ENCODE data around the gene EPHA6.

The EPHA6 gene

DNA sequence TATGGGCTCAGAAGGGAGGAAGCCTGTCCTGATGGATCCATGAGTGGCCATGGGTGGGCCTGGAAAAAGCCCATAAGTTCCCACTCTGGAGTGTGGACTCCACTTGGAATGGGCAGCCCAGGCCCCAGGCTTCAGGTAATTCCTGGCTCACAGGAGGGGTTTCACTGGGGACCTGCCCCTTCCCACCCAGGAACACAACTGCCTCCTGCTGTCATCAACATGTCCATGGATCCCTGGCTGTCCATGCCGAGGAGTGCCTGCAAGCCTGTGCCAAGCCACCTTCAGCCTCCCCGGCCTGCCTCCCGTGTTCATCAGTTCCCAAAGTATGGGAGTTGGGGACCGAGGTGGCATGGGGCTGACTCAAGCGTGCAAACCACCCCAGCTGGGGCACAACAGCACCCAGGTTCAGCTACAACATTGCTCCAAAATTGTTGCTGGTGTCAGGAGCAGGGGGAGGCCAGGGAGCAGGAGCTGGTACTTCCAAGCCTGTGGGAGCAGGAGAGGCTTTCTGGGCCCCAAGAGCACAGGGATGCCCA, 479.3 kb downstream of the EPHA6 start:
- H3K9me3 ChIP-seq (ENCODE audit: control insufficient read depth, low read length), result no peaks in the 10 kb centered on the region
- DNase-seq, result no peak
- H3K4me1 ChIP-seq (ENCODE audit: control insufficient read depth, insufficient read depth, low read length, poor library complexity, severe bottlenecking), result no peaks in the 10 kb centered on the region
- H3K36me3 ChIP-seq (ENCODE audit: control insufficient read depth, insufficient read depth, low read length), result no peaks in the 10 kb centered on the region
- H3K4me3 ChIP-seq (ENCODE audit: insufficient read depth, low read depth, low read length, poor library complexity, severe bottlenecking), result no peak overlapping the region
- no peak overlapping the region for H3K27ac ChIP-seq (ENCODE audit: insufficient read depth, low read length, poor library complexity, severe bottlenecking)
- H3K27me3 ChIP-seq (replicated peaks; ENCODE audit: control insufficient read depth, insufficient read depth, low read length, poor library complexity, severe bottlenecking), result no peaks in the 10 kb centered on the region

- Histone ChIP-seq H3K27me3 (replicated peaks; ENCODE audit: control insufficient read depth, insufficient read depth, low read length, poor library complexity, severe bottlenecking) (no peaks in the 10 kb centered on the region), H3K9me3 (ENCODE audit: control insufficient read depth, low read length) (no peaks in the 10 kb centered on the region), H3K4me1 (ENCODE audit: control insufficient read depth, insufficient read depth, low read length, poor library complexity, severe bottlenecking) (no peaks in the 10 kb centered on the region), H3K36me3 (ENCODE audit: control insufficient read depth, insufficient read depth, low read length) (no peaks in the 10 kb centered on the region), H3K27ac (ENCODE audit: insufficient read depth, low read length, poor library complexity, severe bottlenecking) (no peak overlapping the region), H3K4me3 (ENCODE audit: insufficient read depth, low read depth, low read length, poor library complexity, severe bottlenecking) (no peak overlapping the region)
- no peak for DNase-seq
Measured at GRCh38 chr3:97297032-97297431, 482.6 kb downstream of the EPHA6 start.

GRCh38 chr3:97301114-97301513, 486.7 kb downstream of the EPHA6 start:
- H3K27me3 ChIP-seq (replicated peaks; ENCODE audit: control insufficient read depth, insufficient read depth, low read length, poor library complexity, severe bottlenecking), result no peaks in the 10 kb centered on the region
- no peak for DNase-seq
- no peak overlapping the region for H3K27ac ChIP-seq (ENCODE audit: insufficient read depth, low read length, poor library complexity, severe bottlenecking)
- no peaks in the 10 kb centered on the region for H3K9me3 ChIP-seq (ENCODE audit: control insufficient read depth, low read length)
- H3K4me3 ChIP-seq (ENCODE audit: insufficient read depth, low read depth, low read length, poor library complexity, severe bottlenecking), result no peak overlapping the region
- H3K4me1 ChIP-seq (ENCODE audit: control insufficient read depth, insufficient read depth, low read length, poor library complexity, severe bottlenecking), result no peaks in the 10 kb centered on the region
- no peaks in the 10 kb centered on the region for H3K36me3 ChIP-seq (ENCODE audit: control insufficient read depth, insufficient read depth, low read length)

DNA sequence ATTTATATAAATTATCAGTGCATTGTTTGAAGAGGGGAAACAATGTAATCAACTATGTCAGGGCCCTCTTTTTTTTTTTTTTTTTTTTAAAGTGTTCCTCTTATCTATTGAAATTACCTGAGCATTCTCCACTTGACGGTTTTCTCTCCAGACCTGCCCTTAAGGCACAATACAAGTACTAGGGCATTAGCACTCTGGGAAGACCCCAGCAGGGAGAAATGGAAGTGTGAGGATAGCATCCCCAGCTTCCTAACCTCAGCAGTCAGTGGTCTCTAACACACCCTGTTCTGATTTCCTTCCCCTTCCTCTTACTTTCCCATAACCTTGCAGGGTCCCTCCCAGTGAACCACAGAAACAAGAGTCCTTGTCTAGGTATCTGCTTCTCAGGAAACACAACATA, 491.8 kb downstream of the EPHA6 start:
- Histone ChIP-seq H3K4me3 (ENCODE audit: insufficient read depth, low read depth, low read length, poor library complexity, severe bottlenecking) (no peak overlapping the region), H3K9me3 (ENCODE audit: control insufficient read depth, low read length) (no peaks in the 10 kb centered on the region), H3K27me3 (replicated peaks; ENCODE audit: control insufficient read depth, insufficient read depth, low read length, poor library complexity, severe bottlenecking) (no peaks in the 10 kb centered on the region)

DNA sequence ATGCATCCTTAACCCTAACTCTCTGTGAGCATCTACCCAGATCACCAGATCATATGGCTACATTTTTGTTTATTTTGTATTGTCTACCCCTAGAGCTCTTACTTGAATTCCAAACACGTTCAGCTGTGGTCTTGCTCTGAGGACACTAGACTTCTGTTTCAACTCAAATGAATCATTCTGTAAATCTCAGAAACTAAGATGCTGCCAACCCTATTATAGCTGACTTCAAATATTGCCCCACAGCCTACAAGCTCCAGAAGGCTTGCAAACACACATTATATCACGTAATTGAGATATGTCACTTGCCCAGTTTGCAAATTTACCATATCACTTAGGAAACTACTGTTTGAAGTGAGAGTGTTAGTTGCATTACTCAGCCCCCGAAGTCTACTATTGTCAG, 524.0 kb downstream of the EPHA6 start:
- Histone ChIP-seq H3K36me3 (ENCODE audit: control insufficient read depth, insufficient read depth, low read length) (no peaks in the 10 kb centered on the region), H3K4me1 (ENCODE audit: control insufficient read depth, insufficient read depth, low read length, poor library complexity, severe bottlenecking) (no peaks in the 10 kb centered on the region), H3K27ac (ENCODE audit: insufficient read depth, low read length, poor library complexity, severe bottlenecking) (no peak overlapping the region), H3K9me3 (ENCODE audit: control insufficient read depth, low read length) (no peaks in the 10 kb centered on the region), H3K4me3 (ENCODE audit: insufficient read depth, low read depth, low read length, poor library complexity, severe bottlenecking) (no peak overlapping the region), H3K27me3 (replicated peaks; ENCODE audit: control insufficient read depth, insufficient read depth, low read length, poor library complexity, severe bottlenecking) (no peaks in the 10 kb centered on the region)
- no peak for DNase-seq

More for the DNA sequence above, 491.8 kb downstream of the EPHA6 start:
- Histone ChIP-seq H3K27ac (ENCODE audit: insufficient read depth, low read length, poor library complexity, severe bottlenecking) (no peak overlapping the region), H3K36me3 (ENCODE audit: control insufficient read depth, insufficient read depth, low read length) (no peaks in the 10 kb centered on the region), H3K4me1 (ENCODE audit: control insufficient read depth, insufficient read depth, low read length, poor library complexity, severe bottlenecking) (no peaks in the 10 kb centered on the region)
- DNase-seq, result no peak

DNA sequence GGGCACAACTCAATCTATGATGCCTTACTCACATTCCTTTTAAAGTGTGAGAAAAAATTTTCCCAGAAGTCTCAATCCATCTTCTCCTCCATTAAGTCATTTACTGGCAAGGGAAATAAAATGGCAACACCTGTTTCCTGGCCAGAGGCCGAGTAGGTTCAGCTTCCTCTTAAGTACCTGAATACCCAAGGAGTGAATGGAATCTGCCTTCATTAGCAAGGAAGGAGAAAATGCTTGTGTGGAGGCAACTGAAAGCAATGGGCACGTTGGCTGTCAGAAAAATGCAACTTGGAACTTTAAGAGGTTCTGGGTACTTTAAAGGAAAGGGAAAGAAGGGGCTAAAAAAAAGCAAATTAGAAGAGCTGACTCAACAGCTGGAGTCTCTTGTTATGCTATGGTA, 526.5 kb downstream of the EPHA6 start:
- Histone ChIP-seq H3K9me3 (ENCODE audit: control insufficient read depth, low read length) (no peaks in the 10 kb centered on the region), H3K36me3 (ENCODE audit: control insufficient read depth, insufficient read depth, low read length) (no peaks in the 10 kb centered on the region), H3K27me3 (replicated peaks; ENCODE audit: control insufficient read depth, insufficient read depth, low read length, poor library complexity, severe bottlenecking) (no peaks in the 10 kb centered on the region), H3K4me3 (ENCODE audit: insufficient read depth, low read depth, low read length, poor library complexity, severe bottlenecking) (no peak overlapping the region), H3K27ac (ENCODE audit: insufficient read depth, low read length, poor library complexity, severe bottlenecking) (no peak overlapping the region), H3K4me1 (ENCODE audit: control insufficient read depth, insufficient read depth, low read length, poor library complexity, severe bottlenecking) (no peaks in the 10 kb centered on the region)
- no peak for DNase-seq

DNA sequence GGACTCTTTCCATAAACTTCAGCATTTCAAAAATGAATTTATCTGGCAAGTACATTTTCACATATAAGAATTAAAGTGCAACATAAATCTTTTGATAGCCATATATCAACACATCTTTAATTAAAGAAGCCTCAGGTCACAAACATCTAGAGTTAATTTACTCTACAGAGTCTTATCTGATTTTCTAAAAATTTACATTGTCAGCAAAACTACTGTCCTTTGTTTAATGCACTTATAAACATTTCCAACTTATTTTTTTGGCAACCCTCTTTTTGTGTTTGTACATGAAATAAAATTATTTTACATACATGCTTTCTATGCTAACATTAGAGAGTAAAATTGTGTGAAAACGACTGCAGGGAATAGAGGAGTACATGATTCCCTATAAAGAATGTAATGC, 533.4 kb downstream of the EPHA6 start:
- no peak overlapping the region for H3K4me3 ChIP-seq (ENCODE audit: insufficient read depth, low read depth, low read length, poor library complexity, severe bottlenecking)
- no peak overlapping the region for H3K27ac ChIP-seq (ENCODE audit: insufficient read depth, low read length, poor library complexity, severe bottlenecking)
- H3K36me3 ChIP-seq (ENCODE audit: control insufficient read depth, insufficient read depth, low read length), result no peaks in the 10 kb centered on the region
- DNase-seq, result no peak
- H3K9me3 ChIP-seq (ENCODE audit: control insufficient read depth, low read length), result no peaks in the 10 kb centered on the region
- no peaks in the 10 kb centered on the region for H3K4me1 ChIP-seq (ENCODE audit: control insufficient read depth, insufficient read depth, low read length, poor library complexity, severe bottlenecking)
- H3K27me3 ChIP-seq (replicated peaks; ENCODE audit: control insufficient read depth, insufficient read depth, low read length, poor library complexity, severe bottlenecking), result no peaks in the 10 kb centered on the region

DNA sequence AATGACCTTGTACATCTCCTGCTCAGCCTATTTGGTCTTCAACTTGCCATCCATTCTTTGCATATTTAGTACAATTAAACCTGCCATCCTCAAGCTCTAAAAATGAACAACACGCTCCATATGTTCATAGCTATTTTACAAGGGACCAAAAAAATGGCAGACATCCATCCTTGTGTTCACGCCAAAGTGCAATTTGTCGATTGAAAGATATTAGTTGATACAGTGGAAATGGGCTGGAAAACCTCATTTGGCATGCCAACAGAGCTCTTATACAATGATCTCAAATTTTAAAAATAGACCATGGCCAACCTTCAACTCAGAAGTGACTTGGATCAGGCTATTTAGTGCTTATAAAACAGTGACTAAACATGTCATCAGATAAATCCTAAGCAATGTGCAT, 536.6 kb downstream of the EPHA6 start:
- DNase-seq, result no peak
- Histone ChIP-seq H3K9me3 (ENCODE audit: control insufficient read depth, low read length) (no peaks in the 10 kb centered on the region), H3K36me3 (ENCODE audit: control insufficient read depth, insufficient read depth, low read length) (no peaks in the 10 kb centered on the region), H3K27ac (ENCODE audit: insufficient read depth, low read length, poor library complexity, severe bottlenecking) (no peak overlapping the region), H3K4me1 (ENCODE audit: control insufficient read depth, insufficient read depth, low read length, poor library complexity, severe bottlenecking) (no peaks in the 10 kb centered on the region), H3K4me3 (ENCODE audit: insufficient read depth, low read depth, low read length, poor library complexity, severe bottlenecking) (no peak overlapping the region), H3K27me3 (replicated peaks; ENCODE audit: control insufficient read depth, insufficient read depth, low read length, poor library complexity, severe bottlenecking) (no peaks in the 10 kb centered on the region)

DNA sequence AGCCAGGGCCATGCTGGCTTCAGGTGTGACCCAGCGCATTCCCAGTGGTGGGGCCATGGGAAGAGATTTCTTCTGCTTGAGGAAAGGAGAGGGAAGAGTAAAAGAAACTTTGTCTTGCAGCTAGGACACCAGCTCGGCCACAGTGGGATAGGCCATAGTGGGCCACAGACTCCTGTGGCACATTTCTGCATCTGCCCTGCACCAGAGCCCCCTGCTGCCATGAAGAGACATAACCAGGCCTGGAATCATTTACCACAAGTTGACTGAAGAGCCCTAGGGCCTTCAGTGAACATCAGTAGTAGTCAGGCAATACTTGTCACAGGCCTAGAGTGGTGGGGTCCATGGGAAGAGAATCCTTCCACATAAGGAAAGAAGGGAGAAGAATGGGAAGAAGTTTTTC, 538.8 kb downstream of the EPHA6 start:
- DNase-seq, result no peak
- no peaks in the 10 kb centered on the region for H3K4me1 ChIP-seq (ENCODE audit: control insufficient read depth, insufficient read depth, low read length, poor library complexity, severe bottlenecking)
- H3K27me3 ChIP-seq (replicated peaks; ENCODE audit: control insufficient read depth, insufficient read depth, low read length, poor library complexity, severe bottlenecking), result no peaks in the 10 kb centered on the region
- H3K36me3 ChIP-seq (ENCODE audit: control insufficient read depth, insufficient read depth, low read length), result no peaks in the 10 kb centered on the region
- no peak overlapping the region for H3K4me3 ChIP-seq (ENCODE audit: insufficient read depth, low read depth, low read length, poor library complexity, severe bottlenecking)
- H3K9me3 ChIP-seq (ENCODE audit: control insufficient read depth, low read length), result no peaks in the 10 kb centered on the region
- no peak overlapping the region for H3K27ac ChIP-seq (ENCODE audit: insufficient read depth, low read length, poor library complexity, severe bottlenecking)

DNA sequence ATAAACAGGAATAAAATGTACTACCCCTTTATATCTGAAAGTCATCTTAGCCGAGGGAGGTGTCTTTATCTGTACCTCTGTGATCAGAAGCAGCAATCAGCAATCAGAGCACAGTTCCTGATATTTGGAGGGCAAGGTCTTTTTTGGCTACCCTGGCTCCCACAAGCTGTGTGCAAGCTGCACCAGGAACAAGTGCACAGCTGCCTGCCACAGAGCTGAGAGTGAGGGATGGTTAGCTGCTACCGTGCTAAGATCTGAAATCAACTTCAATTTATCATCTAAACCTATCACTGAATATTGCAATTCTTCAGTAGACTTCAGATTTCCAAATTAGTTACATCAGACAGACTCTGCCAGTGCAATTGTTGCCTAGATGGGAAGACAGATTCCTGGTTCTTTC, 545.6 kb downstream of the EPHA6 start:
- no peaks in the 10 kb centered on the region for H3K36me3 ChIP-seq (ENCODE audit: control insufficient read depth, insufficient read depth, low read length)
- no peak for DNase-seq
- no peaks in the 10 kb centered on the region for H3K4me1 ChIP-seq (ENCODE audit: control insufficient read depth, insufficient read depth, low read length, poor library complexity, severe bottlenecking)
- H3K27ac ChIP-seq (ENCODE audit: insufficient read depth, low read length, poor library complexity, severe bottlenecking), result no peak overlapping the region
- H3K9me3 ChIP-seq (ENCODE audit: control insufficient read depth, low read length), result no peaks in the 10 kb centered on the region
- no peaks in the 10 kb centered on the region for H3K27me3 ChIP-seq (replicated peaks; ENCODE audit: control insufficient read depth, insufficient read depth, low read length, poor library complexity, severe bottlenecking)
- H3K4me3 ChIP-seq (ENCODE audit: insufficient read depth, low read depth, low read length, poor library complexity, severe bottlenecking), result no peak overlapping the region

DNA sequence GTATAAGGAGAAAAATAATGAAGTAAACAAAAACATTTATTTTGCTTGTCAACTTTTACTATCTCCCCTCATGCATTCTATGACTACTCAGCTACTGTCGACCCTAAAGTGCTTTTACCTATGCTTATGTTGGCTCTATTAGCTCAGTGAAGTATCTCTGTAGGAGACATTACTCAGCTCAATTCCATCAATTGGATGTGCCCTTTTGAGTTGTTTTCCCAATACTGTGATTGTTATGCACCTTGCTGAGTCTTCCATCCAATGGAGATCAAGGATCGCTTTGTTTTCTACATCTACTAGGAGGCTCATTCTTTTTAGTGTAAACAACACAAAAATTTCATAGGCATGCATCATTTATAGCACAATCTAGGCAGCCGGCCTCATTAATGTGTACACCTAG, 546.4 kb downstream of the EPHA6 start:
- H3K36me3 ChIP-seq (ENCODE audit: control insufficient read depth, insufficient read depth, low read length), result no peaks in the 10 kb centered on the region
- no peak overlapping the region for H3K4me3 ChIP-seq (ENCODE audit: insufficient read depth, low read depth, low read length, poor library complexity, severe bottlenecking)
- H3K27ac ChIP-seq (ENCODE audit: insufficient read depth, low read length, poor library complexity, severe bottlenecking), result no peak overlapping the region
- H3K27me3 ChIP-seq (replicated peaks; ENCODE audit: control insufficient read depth, insufficient read depth, low read length, poor library complexity, severe bottlenecking), result no peaks in the 10 kb centered on the region
- no peaks in the 10 kb centered on the region for H3K4me1 ChIP-seq (ENCODE audit: control insufficient read depth, insufficient read depth, low read length, poor library complexity, severe bottlenecking)
- no peaks in the 10 kb centered on the region for H3K9me3 ChIP-seq (ENCODE audit: control insufficient read depth, low read length)
- DNase-seq, result no peak

All from effector memory CD4-positive, alpha-beta T cell (primary cell).